ENCODE results near the gene CAMK2A. TPM values are rescaled to one million over a fixed set of nuclear protein-coding genes. Genes with fewer than 3 reads are reported as not detected.

CAMK2A gene
- total RNA-seq, 1 experiment from 2014 or later, result 0.33 TPM

DNA sequence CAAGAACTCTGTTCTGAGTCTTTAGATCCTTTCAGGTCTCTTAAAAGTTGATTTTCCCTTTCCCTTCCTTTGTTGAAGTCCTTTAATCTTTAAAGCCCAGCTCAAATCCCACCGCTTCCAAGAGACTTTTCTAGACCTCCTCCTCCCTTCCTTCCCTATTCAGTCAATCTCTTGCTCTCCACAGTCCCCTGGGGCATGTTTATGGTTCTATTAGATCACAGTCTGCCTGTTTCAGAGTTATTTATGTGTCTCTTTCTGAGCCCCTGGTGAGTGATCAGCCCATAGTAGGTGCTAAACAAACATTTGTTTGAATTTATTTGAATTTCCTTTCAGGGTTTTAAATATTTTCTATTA lies 20.3 kb upstream of the CAMK2A start:
- no peak overlapping the region for H3K23ac ChIP-seq (ENCODE audit: insufficient read length, low read depth, low read length)
- H3K79me2 ChIP-seq (ENCODE audit: insufficient read depth, low read length), result no peaks in the 10 kb centered on the region
- H3K9me3 ChIP-seq (ENCODE audit: control insufficient read depth, low read depth, low read length), result no peaks in the 10 kb centered on the region
- TF ChIP-seq CTCF (conservative IDR thresholded peaks at IDR 0.05), result no peak
- no peak overlapping the region for H4K5ac ChIP-seq (ENCODE audit: insufficient read length, low read depth, low read length)
- H2AFZ ChIP-seq (ENCODE audit: low read length), result no peak overlapping the region
- no peak for DNase-seq
- H3K27ac Mint-ChIP-seq, result no peak overlapping the region
- H3K4me1 ChIP-seq (ENCODE audit: insufficient read depth, low read length), result no peaks in the 10 kb centered on the region
- H3K14ac ChIP-seq (ENCODE audit: insufficient read depth, low read length), result no peak overlapping the region
- H2BK15ac ChIP-seq (ENCODE audit: low read depth, low read length), result no peak overlapping the region
- no peak overlapping the region for H2BK5ac ChIP-seq (ENCODE audit: insufficient read length, low read length)
- H3K9ac ChIP-seq (ENCODE audit: extremely low read depth, insufficient read length, low read length), result no peak overlapping the region
- no peaks in the 10 kb centered on the region for H3K79me1 ChIP-seq (ENCODE audit: insufficient read depth, low read depth, low read length, poor library complexity, severe bottlenecking)
- H4K8ac ChIP-seq (replicated peaks; ENCODE audit: insufficient read length, low read depth, low read length), result no peak overlapping the region
- H3K18ac ChIP-seq (ENCODE audit: insufficient read length, low read depth, low read length), result no peak overlapping the region
- WGBS (ENCODE audit: extremely low coverage, insufficient read length, low lambda C conversion rate), result no CpG with 5 or more reads among the region's 1 CpG
- no peak overlapping the region for H2BK12ac ChIP-seq (ENCODE audit: insufficient read length, low read depth, low read length)
- no peaks in the 10 kb centered on the region for H3K27me3 ChIP-seq (ENCODE audit: insufficient read depth, low read length)
- no peak overlapping the region for H3K56ac ChIP-seq (ENCODE audit: insufficient read length, low read depth, low read length)
- no peaks in the 10 kb centered on the region for H3K9me3 Mint-ChIP-seq
- H3K27me3 Mint-ChIP-seq (ENCODE audit: low read depth), result peaks cover 5% of the 10 kb centered on the region
- no peak overlapping the region for H2BK20ac ChIP-seq (ENCODE audit: low read depth, low read length, poor library complexity, severe bottlenecking)
- H3K4me1 Mint-ChIP-seq, result peaks cover 22 to 28% of the 10 kb centered on the region in 2 experiments
- no peaks in the 10 kb centered on the region for H3K36me3 Mint-ChIP-seq (ENCODE audit: insufficient read depth in 1 of 3, low read depth in 3 of 3)
- no peaks in the 10 kb centered on the region for H3K23me2 ChIP-seq (ENCODE audit: insufficient read length, low read depth, low read length, poor library complexity, severe bottlenecking)
- no peak overlapping the region for H3K4me3 Mint-ChIP-seq
- H2BK120ac ChIP-seq (ENCODE audit: low read depth, low read length, poor library complexity, severe bottlenecking), result no peak overlapping the region
- no peak overlapping the region for H3K4ac ChIP-seq (ENCODE audit: low read depth, low read length)
- no peaks in the 10 kb centered on the region for H4K20me1 ChIP-seq (ENCODE audit: control insufficient read depth, insufficient read depth, insufficient read length)
- no peak overlapping the region for H3T11ph ChIP-seq (ENCODE audit: low read length)
- H3K27ac ChIP-seq (ENCODE audit: insufficient read length, low read depth, low read length), result no peak overlapping the region
- H3K4me2 ChIP-seq (ENCODE audit: insufficient read depth, insufficient read length, low read length), result no peak overlapping the region
- H4K91ac ChIP-seq (ENCODE audit: insufficient read length, low read depth, low read length), result no peak overlapping the region
- H2AK5ac ChIP-seq (ENCODE audit: insufficient read length, low read length), result no peak overlapping the region

Data from H9 (cell line).